Measurements from ENCODE around the gene STARD3NL.

The STARD3NL gene

GRCh38 chr7:38178695-38179344, 775 bp downstream of the STARD3NL start (continued):
- TF ChIP-seq CREB5 (CRISPR knock-in tag; IDR thresholded peaks at IDR 0.05; ENCODE audit: low read depth) = no peak

DNA sequence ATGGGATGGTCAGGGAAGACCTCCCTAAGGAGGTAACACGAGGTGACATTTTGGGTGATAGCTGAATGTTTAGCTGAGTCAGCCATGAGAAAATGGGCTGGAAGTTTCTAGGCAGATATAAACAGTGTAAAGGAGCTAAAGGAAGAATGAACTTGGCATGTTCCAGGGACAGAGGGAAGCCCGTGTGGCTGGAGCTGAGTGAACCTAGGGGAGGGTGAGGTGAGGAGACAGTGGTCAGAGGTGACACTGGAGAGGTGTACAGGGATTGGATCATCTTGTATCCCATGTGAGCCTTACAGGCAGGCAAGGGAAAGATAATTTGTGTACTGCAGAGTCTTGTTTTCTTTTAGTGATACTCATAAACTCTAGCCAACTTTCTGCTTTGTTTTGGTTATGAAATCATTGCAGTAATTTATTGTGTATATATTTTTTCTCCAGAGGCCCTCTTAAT, 1.8 kb downstream of the STARD3NL start:
- no peak for TF ChIP-seq ISL1 (CRISPR knock-in tag; IDR thresholded peaks at IDR 0.05)
- no peak for TF ChIP-seq GLIS3 (CRISPR knock-in tag; IDR thresholded peaks at IDR 0.05)
- TF ChIP-seq SNAI2 (CRISPR knock-in tag; IDR thresholded peaks at IDR 0.05) = no peak
- no peak for TF ChIP-seq CREB5 (CRISPR knock-in tag; IDR thresholded peaks at IDR 0.05; ENCODE audit: low read depth)
- TF ChIP-seq TOX (CRISPR knock-in tag; IDR thresholded peaks at IDR 0.05; ENCODE audit: borderline replicate concordance) = no peak
- ATAC-seq = no peak

- ATAC-seq = no peak
- TF ChIP-seq PPARA (CRISPR knock-in tag; IDR thresholded peaks at IDR 0.05; ENCODE audit: borderline replicate concordance) (no peak), PATZ1 (CRISPR knock-in tag; IDR thresholded peaks at IDR 0.05; ENCODE audit: borderline replicate concordance) (no peak), RARB (CRISPR knock-in tag; IDR thresholded peaks at IDR 0.05) (no peak), ZNF70 (CRISPR knock-in tag; IDR thresholded peaks at IDR 0.05) (no peak), GLIS3 (CRISPR knock-in tag; IDR thresholded peaks at IDR 0.05) (no peak), ISL1 (CRISPR knock-in tag; IDR thresholded peaks at IDR 0.05) (no peak), BACH2 (CRISPR knock-in tag; IDR thresholded peaks at IDR 0.05; ENCODE audit: borderline replicate concordance) (no peak)
- TF ChIP-seq, protein P1, sequence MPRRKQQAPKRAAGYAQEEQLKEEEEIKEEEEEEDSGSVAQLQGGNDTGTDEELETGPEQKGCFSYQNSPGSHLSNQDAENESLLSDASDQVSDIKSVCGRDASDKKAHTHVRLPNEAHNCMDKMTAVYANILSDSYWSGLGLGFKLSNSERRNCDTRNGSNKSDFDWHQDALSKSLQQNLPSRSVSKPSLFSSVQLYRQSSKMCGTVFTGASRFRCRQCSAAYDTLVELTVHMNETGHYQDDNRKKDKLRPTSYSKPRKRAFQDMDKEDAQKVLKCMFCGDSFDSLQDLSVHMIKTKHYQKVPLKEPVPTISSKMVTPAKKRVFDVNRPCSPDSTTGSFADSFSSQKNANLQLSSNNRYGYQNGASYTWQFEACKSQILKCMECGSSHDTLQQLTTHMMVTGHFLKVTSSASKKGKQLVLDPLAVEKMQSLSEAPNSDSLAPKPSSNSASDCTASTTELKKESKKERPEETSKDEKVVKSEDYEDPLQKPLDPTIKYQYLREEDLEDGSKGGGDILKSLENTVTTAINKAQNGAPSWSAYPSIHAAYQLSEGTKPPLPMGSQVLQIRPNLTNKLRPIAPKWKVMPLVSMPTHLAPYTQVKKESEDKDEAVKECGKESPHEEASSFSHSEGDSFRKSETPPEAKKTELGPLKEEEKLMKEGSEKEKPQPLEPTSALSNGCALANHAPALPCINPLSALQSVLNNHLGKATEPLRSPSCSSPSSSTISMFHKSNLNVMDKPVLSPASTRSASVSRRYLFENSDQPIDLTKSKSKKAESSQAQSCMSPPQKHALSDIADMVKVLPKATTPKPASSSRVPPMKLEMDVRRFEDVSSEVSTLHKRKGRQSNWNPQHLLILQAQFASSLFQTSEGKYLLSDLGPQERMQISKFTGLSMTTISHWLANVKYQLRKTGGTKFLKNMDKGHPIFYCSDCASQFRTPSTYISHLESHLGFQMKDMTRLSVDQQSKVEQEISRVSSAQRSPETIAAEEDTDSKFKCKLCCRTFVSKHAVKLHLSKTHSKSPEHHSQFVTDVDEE (CRISPR knock-in tag; IDR thresholded peaks at IDR 0.05) = no peak
These were observed 3.1 kb downstream of the STARD3NL start for GRCh38 chr7:38181111-38181510.

- no peak for ATAC-seq
- TF ChIP-seq PATZ1 (CRISPR knock-in tag; IDR thresholded peaks at IDR 0.05; ENCODE audit: borderline replicate concordance) = no peak
- TF ChIP-seq ESRRG (CRISPR knock-in tag; IDR thresholded peaks at IDR 0.05) = no peak
- TF ChIP-seq TCF4 (CRISPR knock-in tag; IDR thresholded peaks at IDR 0.05; ENCODE audit: borderline replicate concordance) = no peak
- no peak for TF ChIP-seq RARB (CRISPR knock-in tag; IDR thresholded peaks at IDR 0.05)
- no peak for TF ChIP-seq PPARA (CRISPR knock-in tag; IDR thresholded peaks at IDR 0.05; ENCODE audit: borderline replicate concordance)
These were observed 4.4 kb downstream of the STARD3NL start for GRCh38 chr7:38182450-38182849.

DNA sequence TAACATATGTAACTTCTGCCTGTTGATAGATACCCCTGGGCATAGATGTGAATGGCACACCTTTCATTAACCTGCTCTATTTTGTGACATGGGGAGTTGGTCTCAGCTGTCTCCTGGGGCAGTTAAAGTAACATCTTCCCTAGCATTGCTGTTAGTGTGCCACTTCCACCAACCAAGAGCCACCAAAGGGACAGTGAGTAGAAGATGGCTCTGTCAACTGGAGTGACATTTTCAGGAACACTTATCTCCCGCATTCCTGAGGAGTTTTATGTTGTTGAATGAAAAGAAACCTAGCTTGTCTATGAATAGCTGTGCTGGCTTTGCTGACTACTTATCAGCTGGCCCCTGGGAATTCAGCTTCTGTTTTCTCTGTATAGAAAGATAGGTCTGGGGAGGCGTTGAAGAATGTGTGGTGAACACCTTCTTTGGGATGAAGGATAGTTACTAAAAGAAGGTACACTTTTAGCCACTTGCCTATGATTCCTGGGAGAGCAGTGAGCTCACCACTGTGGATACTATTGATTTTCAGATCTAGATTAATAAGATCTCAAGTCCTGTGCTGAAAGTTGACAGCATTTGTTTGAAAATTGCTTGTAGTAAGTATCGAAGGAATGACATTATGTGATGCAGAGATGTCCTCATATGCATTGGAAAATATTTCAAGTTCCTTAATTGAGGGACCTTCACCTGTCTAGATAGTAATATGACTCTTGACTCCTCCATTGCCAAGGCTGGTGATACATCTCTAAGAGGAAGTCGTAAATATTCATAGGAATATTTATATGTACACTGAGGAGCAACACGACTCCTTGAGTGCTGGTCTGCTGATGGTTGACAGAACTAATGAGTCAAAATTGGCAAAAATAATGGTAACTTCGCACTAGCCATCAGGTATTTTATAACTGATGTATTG, 7.6 kb downstream of the STARD3NL start:
- ATAC-seq = no peak
- TF ChIP-seq ZNF565 (CRISPR knock-in tag; conservative IDR thresholded peaks at IDR 0.05; ENCODE audit: low read depth) (no peak), PPARA (CRISPR knock-in tag; IDR thresholded peaks at IDR 0.05; ENCODE audit: borderline replicate concordance) (no peak), ESRRG (CRISPR knock-in tag; IDR thresholded peaks at IDR 0.05) (no peak), SNAI2 (CRISPR knock-in tag; IDR thresholded peaks at IDR 0.05) (no peak), CSRNP3 (CRISPR knock-in tag; IDR thresholded peaks at IDR 0.05) (no peak), OSR1 (CRISPR knock-in tag; IDR thresholded peaks at IDR 0.05) (no peak), CREB5 (CRISPR knock-in tag; IDR thresholded peaks at IDR 0.05; ENCODE audit: low read depth) (no peak), CSDC2 (CRISPR knock-in tag; IDR thresholded peaks at IDR 0.05) (no peak)

All from SK-N-SH treated with all-trans-retinoic acid at 6 μM for 48 hours (cell line).